ENCODE data around the gene ACBD4.

DNA sequence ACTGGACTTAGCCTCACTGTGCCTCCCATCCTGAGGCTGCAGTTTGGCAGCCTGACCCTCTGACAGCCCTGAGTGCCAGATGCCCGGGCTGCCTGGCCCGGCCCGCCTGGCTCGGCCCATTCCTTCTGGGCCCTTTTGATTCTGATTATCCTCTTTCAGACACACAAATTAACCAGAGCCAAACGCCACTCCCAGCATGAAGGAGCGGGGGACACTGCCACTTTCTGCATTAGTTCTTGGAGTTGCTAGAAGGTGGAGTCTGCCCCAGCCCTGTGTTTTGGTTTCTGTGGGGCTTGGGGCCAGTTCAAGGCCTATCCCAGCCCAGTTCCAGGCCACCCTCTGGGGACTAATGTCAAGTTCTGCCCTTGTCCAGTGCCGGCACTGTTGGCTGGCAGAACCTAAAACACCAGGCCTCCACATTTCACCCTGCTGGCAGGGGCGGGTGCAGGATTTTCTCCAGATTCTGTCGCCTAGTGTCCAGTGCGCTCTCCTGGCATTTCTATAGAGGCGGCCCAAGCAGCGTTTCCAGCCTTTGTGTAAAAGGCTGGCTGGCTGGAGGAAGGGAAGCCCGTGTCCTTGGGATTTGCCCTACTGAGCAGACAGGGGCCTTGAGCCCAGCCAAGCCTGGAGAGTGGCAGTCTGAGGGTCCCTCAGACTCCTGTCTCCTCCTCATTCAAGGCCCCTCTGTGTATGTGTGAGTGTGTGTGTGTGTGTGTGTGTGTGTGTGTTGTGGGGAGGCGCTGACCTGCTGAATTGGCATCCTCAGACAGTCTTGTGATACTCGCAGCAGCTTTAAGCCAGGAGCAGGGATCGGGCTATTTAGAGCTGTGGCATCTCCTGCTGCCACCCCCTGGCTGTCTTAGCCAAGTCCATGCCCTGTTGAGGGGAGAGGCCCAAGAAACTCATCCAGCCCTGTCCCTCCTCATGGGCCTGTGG lies 24.5 kb upstream of the ACBD4 start:
- TF ChIP-seq POLR2A (IDR thresholded peaks at IDR 0.05; ENCODE audit: low read depth, low read length) (no peak), BRCA1 (IDR thresholded peaks at IDR 0.05; ENCODE audit: low read depth, low read length) (no peak), EP300 (IDR thresholded peaks at IDR 0.05; ENCODE audit: borderline replicate concordance in 1 of 2, control insufficient read depth in 1 of 2, low read depth in 2 of 2, low read length in 2 of 2) (no peak), NR2C2 (IDR thresholded peaks at IDR 0.05; ENCODE audit: borderline replicate concordance, control insufficient read depth, insufficient read length, low read depth) (no peak)

Data from GM12878 (cell line).